Motor neuron (in vitro differentiated cells): ENCODE data around the gene FBXO44. TPM values are rescaled to one million over a fixed set of nuclear protein-coding genes. Genes with fewer than 3 reads are reported as not detected.

Experiments
- ATAC-seq, 8 experiments: fragments of 200-7000 bp; cut with Tn5 transposase; replicated peaks in 6 of 8; 2 replicates each; pipeline ENCODE4 v1.8.0; 2021; ENCODE audit warnings: mild to moderate bottlenecking in 8 of 8, moderate library complexity in 8 of 8
- H3K27ac ChIP-seq, 2 donors: fragments of 250-450 bp; sonication (Bioruptor Pico); 2 replicates each; pipeline ENCODE4 v1.9.0; 2021; ENCODE audit warnings: antibody characterized with exemption in 2 of 2, mild to moderate bottlenecking in 2 of 2, moderate library complexity in 1 of 2
- H3K4me1 ChIP-seq, 2 donors: fragments of 250-450 bp; sonication (Bioruptor Pico); replicated peaks in 1 of 2; 2 replicates each; pipeline ENCODE4 v1.6.1; 2021; ENCODE audit warnings: antibody characterized with exemption in 2 of 2, mild to moderate bottlenecking in 2 of 2, moderate library complexity in 1 of 2
- H3K4me3 ChIP-seq, 5 donors: fragments of 250-450 bp; sonication (Bioruptor Pico); 2 replicates each; pipeline ENCODE4 v1.9.0; 2021; ENCODE audit warnings: antibody characterized with exemption in 5 of 5, mild to moderate bottlenecking in 5 of 5, moderate library complexity in 4 of 5
- WGBS, 10 experiments: fragments of 450-650 bp; shearing (Covaris generic); methylation state at CpG; one replicate each; pipeline ENCODE4 v1.0.0; 2022; 5-methylcytosine and 5-hydroxymethylcytosine counted together
- in situ Hi-C, 9 experiments: fragments of 400-800 bp; cut with MboI; loops; one replicate each; pipeline ENCODE4 v1.15.0; 2021; ENCODE audit warnings: low sequenced_read_pairs in 9 of 9, low pct_unique_long_range_greater_than_20kb in 2 of 9; ENCODE audit not compliant: unreplicated experiment in 9 of 9
- total RNA-seq, 8 experiments: library from RNA; unstranded; fragments of 300-600 nt; gene quantifications; 2 replicates each; pipeline versions ENCODE4 v1.2.3 to v1.2.4, GENCODE V29; 2022

The FBXO44 gene
- total RNA-seq, 8 experiments from 2014 or later = 10.2 to 44.4 (median 29.0) TPM

DNA sequence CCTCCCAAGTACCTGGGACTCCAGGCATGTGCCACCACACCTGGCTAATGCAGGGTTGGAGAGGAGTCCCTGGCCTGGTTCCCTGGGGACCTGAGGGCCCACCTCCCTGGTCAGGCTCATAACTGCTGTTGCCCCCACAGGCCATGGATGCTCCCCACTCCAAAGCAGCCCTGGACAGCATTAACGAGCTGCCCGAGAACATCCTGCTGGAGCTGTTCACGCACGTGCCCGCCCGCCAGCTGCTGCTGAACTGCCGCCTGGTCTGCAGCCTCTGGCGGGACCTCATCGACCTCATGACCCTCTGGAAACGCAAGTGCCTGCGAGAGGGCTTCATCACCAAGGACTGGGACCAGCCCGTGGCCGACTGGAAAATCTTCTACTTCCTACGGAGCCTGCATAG lies 13.8 kb downstream of the FBXO44 start:
- in situ Hi-C loops = loop anchor here in 2 of 9 experiments (10.0 kb wide), 2 partner anchors 46 to 56 kb away; no protein-coding TSS in a partner anchor
- H3K27ac ChIP-seq = no peak overlapping the region
- H3K4me1 ChIP-seq = peaks cover 2 to 3% of the 10 kb centered on the region in 2 donors
- no peak for ATAC-seq
- H3K4me3 ChIP-seq = no peak overlapping the region
- WGBS, 10 experiments = 20 to 86% (median 71%) methylated on average over 1 to 14 of the region's 14 CpGs; no CpG with 5 or more reads in 4 of the 10 experiments

DNA sequence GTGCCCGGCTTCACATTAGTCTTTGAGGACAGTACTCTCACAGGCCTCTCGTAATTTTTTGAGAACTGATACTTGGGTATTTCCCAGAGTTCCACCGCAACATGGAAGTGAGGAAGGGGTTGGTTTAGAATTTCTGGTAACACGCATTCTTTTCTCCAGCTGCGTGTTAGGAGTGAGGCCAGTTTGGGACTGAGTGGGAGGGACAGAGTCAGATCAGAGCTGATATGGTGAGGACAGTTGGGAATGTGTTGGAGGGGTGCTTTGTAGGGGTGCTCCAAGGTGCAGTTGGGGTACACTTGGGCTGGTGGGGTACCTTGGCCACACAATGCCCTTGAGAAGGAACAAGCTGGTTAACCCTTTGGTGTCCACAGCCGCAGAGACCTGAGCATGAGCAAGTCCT lies 16.1 kb downstream of the FBXO44 start:
- in situ Hi-C loops = no loop called here
- no peak for ATAC-seq
- 88 to 100% (median 94%) methylated on average over 2 to 5 of the region's 6 CpGs; no CpG with 5 or more reads in 4 of the 10 experiments for WGBS, 10 experiments

DNA sequence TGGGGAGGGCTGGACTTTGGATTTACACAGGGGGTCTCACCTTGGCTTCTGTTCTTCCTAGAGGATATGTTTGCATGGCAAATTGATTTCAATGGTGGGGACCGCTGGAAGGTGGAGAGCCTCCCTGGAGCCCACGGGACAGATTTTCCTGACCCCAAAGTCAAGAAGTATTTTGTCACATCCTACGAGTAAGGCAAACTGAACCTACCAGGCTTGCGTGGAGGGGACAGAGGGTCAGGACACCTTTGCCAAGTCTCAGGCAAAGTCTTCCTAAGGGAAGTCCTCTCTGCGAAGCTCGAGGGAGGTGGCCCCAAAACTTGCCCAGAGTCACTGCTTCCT lies 16.5 kb downstream of the FBXO44 start:
- Histone ChIP-seq H3K4me1 (no peaks in the 10 kb centered on the region), H3K4me3 (no peak overlapping the region), H3K27ac (no peak overlapping the region)
- no peak for ATAC-seq
- in situ Hi-C loops = no loop called here
- 90 to 100% (median 96%) methylated on average over 1 to 5 of the region's 6 CpGs; no CpG with 5 or more reads in 4 of the 10 experiments for WGBS, 10 experiments

More for the DNA sequence above, 16.1 kb downstream of the FBXO44 start:
- Histone ChIP-seq H3K4me1 (no peaks in the 10 kb centered on the region), H3K27ac (no peak overlapping the region), H3K4me3 (no peak overlapping the region)

DNA sequence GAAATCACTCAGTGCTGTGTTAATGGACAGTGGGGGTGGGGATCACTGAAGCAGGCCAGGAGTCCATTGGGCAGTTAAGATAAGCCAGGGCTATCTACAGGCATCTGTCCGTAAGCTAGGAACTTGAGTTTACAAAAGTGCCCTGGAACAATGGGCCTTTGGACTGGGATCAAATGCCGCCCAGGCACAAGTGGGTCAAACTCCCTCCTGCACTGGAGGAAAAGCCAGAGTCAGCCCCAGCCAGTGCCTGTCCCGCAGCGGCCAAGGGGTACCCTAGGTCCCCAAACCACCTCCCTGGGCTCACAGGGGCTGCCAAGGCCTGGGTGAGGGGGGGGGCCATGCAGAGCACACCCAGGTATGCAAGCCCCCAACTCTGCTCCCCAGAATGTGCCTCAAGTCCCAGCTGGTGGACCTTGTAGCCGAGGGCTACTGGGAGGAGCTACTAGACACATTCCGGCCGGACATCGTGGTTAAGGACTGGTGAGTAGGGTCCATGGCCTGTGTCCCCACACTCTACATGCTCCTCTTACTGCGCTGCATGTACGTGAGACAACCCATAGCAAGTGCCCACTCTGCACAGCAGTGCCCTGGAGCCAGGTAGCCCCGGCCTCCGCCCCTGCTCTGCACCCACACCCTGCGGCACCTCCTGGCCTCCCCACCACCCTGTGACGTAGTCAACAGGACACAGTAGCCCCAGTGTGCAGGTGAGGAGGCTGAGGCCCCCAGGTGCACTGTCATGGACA lies 17.0 kb downstream of the FBXO44 start:
- Histone ChIP-seq H3K27ac (no peak overlapping the region), H3K4me1 (no peaks in the 10 kb centered on the region), H3K4me3 (no peak overlapping the region)
- 83 to 100% (median 92%) methylated on average over 1 to 8 of the region's 14 CpGs; no CpG with 5 or more reads in 5 of the 10 experiments for WGBS, 10 experiments
- ATAC-seq = peak in 4 of 8 experiments; percentile 4 to 20 (median 15)
- in situ Hi-C loops = no loop called here

DNA sequence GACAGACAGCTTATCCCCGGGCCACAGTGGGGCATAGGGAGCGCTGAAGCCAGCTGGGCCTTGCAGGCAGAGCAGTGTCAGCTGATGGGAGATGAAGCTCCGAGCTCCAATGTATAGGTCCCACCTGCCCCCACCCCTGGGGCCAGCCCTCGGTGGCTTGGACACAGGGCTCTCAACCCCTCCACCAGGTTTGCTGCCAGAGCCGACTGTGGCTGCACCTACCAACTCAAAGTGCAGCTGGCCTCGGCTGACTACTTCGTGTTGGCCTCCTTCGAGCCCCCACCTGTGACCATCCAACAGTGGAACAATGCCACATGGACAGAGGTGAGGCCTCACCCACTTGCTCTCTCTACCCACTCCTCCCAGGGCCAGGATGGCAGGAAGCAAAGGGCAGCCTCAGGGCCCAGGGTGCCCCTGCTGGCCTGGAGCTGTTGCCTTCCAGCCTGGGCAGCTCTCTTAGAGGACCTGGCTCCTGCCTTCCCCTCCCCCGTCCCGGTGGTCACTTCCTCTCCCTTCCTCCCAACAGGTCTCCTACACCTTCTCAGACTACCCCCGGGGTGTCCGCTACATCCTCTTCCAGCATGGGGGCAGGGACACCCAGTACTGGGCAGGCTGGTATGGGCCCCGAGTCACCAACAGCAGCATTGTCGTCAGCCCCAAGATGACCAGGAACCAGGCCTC lies 18.6 kb downstream of the FBXO44 start:
- Histone ChIP-seq H3K4me1 (no peaks in the 10 kb centered on the region), H3K4me3 (no peak overlapping the region), H3K27ac (no peak overlapping the region)
- in situ Hi-C loops = no loop called here
- 90 to 100% (median 96%) methylated on average over 1 to 9 of the region's 14 CpGs; no CpG with 5 or more reads in 4 of the 10 experiments for WGBS, 10 experiments
- ATAC-seq = peak in 2 of 8 experiments; percentile 7 to 14

DNA sequence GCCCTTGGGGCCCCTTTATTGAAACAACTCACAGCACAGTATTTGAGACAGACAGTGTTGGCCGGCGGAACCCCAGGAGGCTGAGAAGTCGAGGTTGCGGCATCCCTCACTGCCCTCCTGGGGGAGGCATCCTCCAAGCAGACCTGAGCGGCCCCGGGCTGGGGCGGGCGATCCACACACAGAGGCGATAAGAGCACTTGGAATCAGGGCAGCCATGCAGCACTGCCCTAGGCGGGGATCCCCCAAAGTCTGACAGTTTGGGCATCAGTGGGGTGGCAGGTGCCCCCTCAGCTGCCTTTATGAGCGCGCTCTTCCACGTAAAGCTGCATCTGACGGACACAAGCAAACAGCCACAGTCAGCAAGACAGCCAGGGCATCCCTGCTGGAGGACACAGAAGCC lies 19.8 kb downstream of the FBXO44 start:
- Histone ChIP-seq H3K4me1 (peaks cover 0 to 2% of the 10 kb centered on the region in 2 donors), H3K27ac (no peak overlapping the region), H3K4me3 (no peak overlapping the region)
- 73 to 100% (median 90%) methylated on average over 1 to 11 of the region's 14 CpGs; no CpG with 5 or more reads in 5 of the 10 experiments for WGBS, 10 experiments
- in situ Hi-C loops = no loop called here
- ATAC-seq = no peak

DNA sequence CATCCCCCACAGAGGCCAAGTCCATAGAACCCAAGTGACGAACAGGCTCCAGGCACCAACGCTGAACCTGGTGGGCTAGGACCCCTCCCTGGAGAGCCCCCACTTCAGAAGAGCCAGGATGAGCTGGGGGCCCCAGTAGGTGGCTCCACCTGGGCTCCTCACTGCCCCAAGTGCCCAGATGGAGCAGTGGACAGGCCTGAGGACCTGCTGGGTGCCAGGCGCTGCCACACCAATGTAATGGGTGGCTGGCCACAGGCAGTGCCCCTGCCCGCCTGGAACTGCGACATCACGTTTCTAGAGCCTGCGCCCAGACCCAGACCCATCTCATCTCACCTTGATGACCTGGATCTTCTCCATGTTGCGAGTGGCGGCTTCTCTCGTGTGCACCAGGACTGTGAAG lies 20.6 kb downstream of the FBXO44 start:
- peak in 1 of 8 experiments; percentile 13 for ATAC-seq
- H3K4me3 ChIP-seq = no peak overlapping the region
- in situ Hi-C loops = no loop called here
- no peak overlapping the region for H3K27ac ChIP-seq
- peaks cover 6 to 8% of the 10 kb centered on the region in 2 donors for H3K4me1 ChIP-seq
- WGBS, 10 experiments = 94 to 100% (median 100%) methylated on average over 2 to 8 of the region's 10 CpGs; no CpG with 5 or more reads in 7 of the 10 experiments

DNA sequence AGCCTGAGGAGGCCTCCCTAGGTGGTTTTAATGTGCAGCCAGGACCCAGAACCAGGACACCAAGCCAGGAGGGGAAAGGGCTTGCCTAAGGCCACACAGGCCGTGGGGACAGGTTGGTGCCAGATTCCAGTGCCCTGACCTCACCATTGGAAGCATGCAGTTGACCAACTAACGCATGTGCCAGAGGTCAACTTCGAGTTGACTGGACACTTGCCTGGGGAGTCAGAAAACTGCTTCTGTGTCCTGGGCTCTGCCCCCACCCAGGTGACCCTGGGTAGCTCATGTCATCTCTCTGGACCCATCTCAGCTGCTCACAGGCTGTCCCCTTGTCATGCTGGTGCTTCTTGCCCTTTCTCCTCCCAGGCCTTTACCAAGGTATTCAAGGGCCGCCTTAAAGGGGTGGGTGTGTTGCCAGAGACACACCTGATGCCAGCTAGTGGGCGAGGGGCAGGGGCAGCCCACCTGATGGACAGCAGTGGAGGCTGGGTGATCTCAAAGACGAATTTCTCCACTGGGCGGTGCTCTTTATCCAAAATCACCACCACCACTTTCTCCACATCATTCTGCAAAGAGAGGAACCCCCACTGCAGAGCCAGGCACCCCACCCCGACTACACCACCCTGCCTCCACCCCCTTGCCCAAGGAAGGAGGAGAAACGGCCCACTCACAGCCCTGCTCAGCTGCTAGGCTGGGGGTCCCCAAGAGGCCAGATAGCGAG lies 21.9 kb downstream of the FBXO44 start:
- Histone ChIP-seq H3K4me1 (peaks cover 6 to 9% of the 10 kb centered on the region in 2 donors), H3K27ac (no peak overlapping the region), H3K4me3 (no peak overlapping the region)
- WGBS, 10 experiments = 70 to 100% (median 91%) methylated on average over 1 to 6 of the region's 10 CpGs; no CpG with 5 or more reads in 6 of the 10 experiments
- no peak for ATAC-seq
- in situ Hi-C loops = no loop called here

DNA sequence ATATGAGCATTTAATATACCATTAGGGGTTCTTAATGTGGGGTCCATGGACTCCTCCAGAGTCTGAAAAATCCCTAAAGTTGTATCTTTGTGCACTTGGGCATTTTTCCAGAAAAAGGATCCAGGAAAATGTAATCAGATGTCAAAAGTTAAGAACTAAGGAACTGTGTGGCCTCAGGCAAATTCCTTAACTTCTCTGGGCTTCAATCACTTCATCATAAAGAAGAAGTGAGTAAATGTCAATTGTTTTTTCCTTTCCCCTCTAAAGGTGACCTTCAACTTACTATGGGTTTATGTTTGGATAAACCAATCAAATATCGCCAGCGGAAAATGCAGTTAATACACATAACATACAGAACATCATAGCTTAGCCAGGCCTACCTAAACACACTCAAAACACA lies 23.8 kb downstream of the FBXO44 start:
- no peak for ATAC-seq
- Histone ChIP-seq H3K27ac (no peak overlapping the region), H3K4me3 (no peak overlapping the region), H3K4me1 (peaks cover 24 to 28% of the 10 kb centered on the region in 2 donors)
- in situ Hi-C loops = no loop called here
- WGBS, 10 experiments = 80 to 100% (median 100%) methylated on average over 1 to 2 of the region's 2 CpGs; no CpG with 5 or more reads in 3 of the 10 experiments

DNA sequence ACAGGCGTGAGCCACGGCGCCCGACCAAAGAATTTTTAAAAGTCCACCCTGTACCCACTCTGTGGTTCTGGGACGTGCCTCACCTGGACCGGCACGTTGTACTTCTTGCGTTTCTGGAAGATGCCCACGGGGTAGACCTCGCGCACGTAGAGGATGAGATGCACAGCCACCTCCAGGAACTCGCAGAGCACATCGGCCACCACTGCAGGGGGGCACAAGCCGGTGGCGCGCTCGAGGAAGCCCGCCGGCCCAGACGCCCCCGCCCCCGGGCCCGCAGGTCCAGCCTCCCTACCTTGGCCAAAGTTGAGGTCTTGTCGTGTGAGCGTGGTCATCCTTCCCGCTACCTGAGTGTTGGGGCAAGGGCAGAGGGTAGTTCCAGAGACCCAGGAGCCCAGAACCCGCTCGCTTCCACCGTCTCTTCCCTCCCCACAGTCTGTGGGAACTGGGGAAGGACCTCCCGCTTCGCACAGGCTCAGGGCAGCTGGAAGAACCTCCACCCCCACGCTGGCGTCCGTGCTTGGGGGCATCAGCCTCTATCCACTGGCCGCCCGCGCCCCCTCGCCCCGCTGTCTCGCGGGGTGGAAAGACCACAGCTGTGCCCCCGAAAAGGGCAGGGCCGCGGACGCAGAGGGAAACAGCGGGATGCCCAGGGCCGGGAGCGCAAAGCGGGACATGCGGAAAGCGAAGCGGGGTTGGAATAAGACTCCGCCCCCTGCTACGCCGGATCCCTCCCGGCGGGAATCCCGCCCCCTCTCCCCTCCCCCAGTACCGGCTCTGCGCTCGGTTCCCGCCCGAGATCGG lies 25.8 kb downstream of the FBXO44 start:
- in situ Hi-C loops = no loop called here
- peak overlapping the region; percentile 58 to 88 (median 68) for H3K4me3 ChIP-seq
- H3K4me1 ChIP-seq = peaks cover 40 to 45% of the 10 kb centered on the region in 2 donors
- WGBS, 10 experiments = 0 to 30% (median 11%) methylated on average over 1 to 6 of the region's 65 CpGs; no CpG with 5 or more reads in 4 of the 10 experiments
- peak; percentile 8 to 48 (median 20) for ATAC-seq
- H3K27ac ChIP-seq = peak overlapping the region; percentile 56 to 71

DNA sequence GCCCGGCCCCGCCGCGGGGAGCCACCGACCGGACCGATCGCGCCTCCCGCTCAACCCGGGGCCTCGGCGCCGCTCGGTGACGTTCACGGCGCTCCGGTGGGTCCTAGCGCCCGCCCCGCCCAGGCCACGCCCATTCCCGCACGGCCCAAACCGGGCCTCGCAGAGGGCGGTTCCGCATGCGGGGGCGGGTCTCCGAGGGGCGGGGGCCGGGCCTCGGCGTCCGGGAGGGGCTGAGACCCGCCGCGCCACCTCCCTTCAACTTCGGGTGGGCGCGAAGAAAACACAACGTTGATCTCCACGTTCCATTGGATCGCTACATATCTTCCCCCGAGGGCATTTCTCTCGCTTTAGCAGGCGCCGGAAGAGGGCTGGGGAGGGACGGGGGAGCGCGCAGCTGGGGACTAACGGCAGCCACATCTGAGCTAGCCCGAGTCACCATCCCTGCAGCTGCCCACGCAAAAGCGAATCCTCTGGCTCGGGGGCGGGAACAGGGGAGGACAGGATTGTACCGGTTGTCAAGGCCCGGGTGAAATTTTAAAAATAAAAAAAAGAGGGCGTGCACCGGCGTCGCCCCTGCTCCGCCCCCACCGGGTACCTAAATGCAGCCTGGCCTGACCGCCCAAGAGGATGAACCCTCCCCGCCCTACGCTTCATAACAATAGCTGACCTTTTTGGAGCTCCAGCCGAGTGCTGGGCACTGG lies 26.5 kb downstream of the FBXO44 start, which contains the start of gene MAD2L2:
MAD2L2 (minus strand) TSS at position 78 of the 701 bp plus-strand sequence. CDS start 547 bp downstream, outside the sequence.
- 0 to 3% methylated on average over 1 to 7 of the region's 71 CpGs; no CpG with 5 or more reads in 8 of the 10 experiments for WGBS, 10 experiments
- in situ Hi-C loops = no loop called here
- peaks cover 40 to 45% of the 10 kb centered on the region in 2 donors for H3K4me1 ChIP-seq
- peak; percentile 85 to 90 (median 86) for ATAC-seq
- H3K4me3 ChIP-seq = peak within 1 kb of the TSS; percentile 58 to 88 (median 68)
- peak within 1 kb of the TSS; percentile 56 to 71 for H3K27ac ChIP-seq
